Liver (tissue), 3 donors: Measurements from ENCODE around the gene KCTD16.

Source experiments
- FOXA1 ChIP-seq: IDR thresholded peaks from 2 replicates; pipeline ENCODE4 v1.6.1; 2016; ENCODE audit warnings: antibody characterized with exemption
- HNF4A ChIP-seq, 2 donors: conservative IDR thresholded peaks; 2 replicates each; pipeline ENCODE4 v1.6.1; 2016; ENCODE audit warnings: antibody characterized with exemption in 2 of 2, mild to moderate bottlenecking in 2 of 2
- MAX ChIP-seq: IDR thresholded peaks from 2 replicates; pipeline ENCODE4 v1.6.1; 2016; ENCODE audit warnings: antibody characterized with exemption
- NR2F2 ChIP-seq: IDR thresholded peaks from 2 replicates; pipeline ENCODE4 v1.6.1; 2016; ENCODE audit warnings: antibody characterized with exemption
- RAD21 ChIP-seq, 2 donors: IDR thresholded peaks; 2 replicates each; pipeline ENCODE4 v1.6.1; 2016; ENCODE audit warnings: antibody characterized with exemption in 2 of 2, mild to moderate bottlenecking in 2 of 2
- RXRA ChIP-seq, 2 donors: IDR thresholded peaks; 2 replicates each; pipeline ENCODE4 v1.6.1; 2017 to 2018; ENCODE audit warnings: antibody characterized with exemption in 2 of 2, mild to moderate bottlenecking in 1 of 2
- TAF1 ChIP-seq: conservative IDR thresholded peaks from 2 replicates; pipeline ENCODE4 v1.6.1; 2016; ENCODE audit warnings: antibody characterized with exemption, mild to moderate bottlenecking
- YY1 ChIP-seq: IDR thresholded peaks from 2 replicates; pipeline ENCODE4 v1.6.1; 2016; ENCODE audit warnings: antibody characterized with exemption, mild to moderate bottlenecking
- TF ChIP-seq, protein P1 (sequence below): fragments of 150-350 bp; IDR thresholded peaks from 2 replicates; pipeline ENCODE4 v1.5.1; 2017; ENCODE audit warnings: improper control_type of control experiment, low read depth, low read length; ENCODE audit not compliant: missing input control
- TF ChIP-seq, protein P2 (sequence below): IDR thresholded peaks from 2 replicates; pipeline ENCODE4 v1.6.1; 2016; ENCODE audit warnings: antibody characterized with exemption
- TF ChIP-seq, protein P3 (sequence below): IDR thresholded peaks from 2 replicates; pipeline ENCODE4 v1.6.1; 2016; ENCODE audit warnings: antibody characterized with exemption
- donor health status: healthy.
- donor health status: healthy.

DNA sequence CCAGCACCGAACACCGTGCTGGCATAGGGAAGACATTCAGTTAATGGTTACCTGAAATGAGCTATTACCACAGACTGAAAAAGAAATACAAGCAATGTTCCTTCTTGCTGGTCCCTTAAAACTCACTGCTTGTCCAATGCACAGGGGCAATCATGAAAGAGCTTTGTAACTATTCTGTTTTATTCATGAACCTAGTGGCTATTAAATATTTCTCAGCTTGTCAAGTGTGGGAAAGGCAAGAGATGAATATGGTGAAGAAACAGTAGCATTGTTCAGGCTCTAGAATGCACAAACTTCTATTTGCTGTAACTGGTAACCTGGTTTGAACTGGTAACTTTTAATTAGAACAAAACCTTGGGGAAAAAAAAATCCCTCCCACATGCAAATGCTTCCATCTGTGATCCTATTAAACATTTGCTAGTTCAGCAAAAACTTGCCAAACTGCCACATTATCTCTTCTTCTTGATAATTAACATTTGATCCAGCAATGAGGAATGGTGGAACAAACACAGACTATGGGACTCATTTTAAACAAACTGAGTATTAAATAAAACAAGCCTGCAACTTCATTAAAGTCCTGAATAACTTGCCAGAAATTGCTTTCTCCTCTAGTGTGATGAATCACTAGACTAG, 36.4 kb upstream of the KCTD16 start:
- TF ChIP-seq, protein P1, sequence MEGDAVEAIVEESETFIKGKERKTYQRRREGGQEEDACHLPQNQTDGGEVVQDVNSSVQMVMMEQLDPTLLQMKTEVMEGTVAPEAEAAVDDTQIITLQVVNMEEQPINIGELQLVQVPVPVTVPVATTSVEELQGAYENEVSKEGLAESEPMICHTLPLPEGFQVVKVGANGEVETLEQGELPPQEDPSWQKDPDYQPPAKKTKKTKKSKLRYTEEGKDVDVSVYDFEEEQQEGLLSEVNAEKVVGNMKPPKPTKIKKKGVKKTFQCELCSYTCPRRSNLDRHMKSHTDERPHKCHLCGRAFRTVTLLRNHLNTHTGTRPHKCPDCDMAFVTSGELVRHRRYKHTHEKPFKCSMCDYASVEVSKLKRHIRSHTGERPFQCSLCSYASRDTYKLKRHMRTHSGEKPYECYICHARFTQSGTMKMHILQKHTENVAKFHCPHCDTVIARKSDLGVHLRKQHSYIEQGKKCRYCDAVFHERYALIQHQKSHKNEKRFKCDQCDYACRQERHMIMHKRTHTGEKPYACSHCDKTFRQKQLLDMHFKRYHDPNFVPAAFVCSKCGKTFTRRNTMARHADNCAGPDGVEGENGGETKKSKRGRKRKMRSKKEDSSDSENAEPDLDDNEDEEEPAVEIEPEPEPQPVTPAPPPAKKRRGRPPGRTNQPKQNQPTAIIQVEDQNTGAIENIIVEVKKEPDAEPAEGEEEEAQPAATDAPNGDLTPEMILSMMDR: no peak
- TF ChIP-seq NR2F2 (no peak), RAD21 (IDR thresholded peaks at IDR 0.05) (no peak), RXRA (IDR thresholded peaks at IDR 0.05) (no peak), TAF1 (no peak), HNF4A (conservative IDR thresholded peaks at IDR 0.05) (no peak), FOXA1 (no peak), YY1 (no peak), MAX (no peak)
- TF ChIP-seq, protein P2, sequence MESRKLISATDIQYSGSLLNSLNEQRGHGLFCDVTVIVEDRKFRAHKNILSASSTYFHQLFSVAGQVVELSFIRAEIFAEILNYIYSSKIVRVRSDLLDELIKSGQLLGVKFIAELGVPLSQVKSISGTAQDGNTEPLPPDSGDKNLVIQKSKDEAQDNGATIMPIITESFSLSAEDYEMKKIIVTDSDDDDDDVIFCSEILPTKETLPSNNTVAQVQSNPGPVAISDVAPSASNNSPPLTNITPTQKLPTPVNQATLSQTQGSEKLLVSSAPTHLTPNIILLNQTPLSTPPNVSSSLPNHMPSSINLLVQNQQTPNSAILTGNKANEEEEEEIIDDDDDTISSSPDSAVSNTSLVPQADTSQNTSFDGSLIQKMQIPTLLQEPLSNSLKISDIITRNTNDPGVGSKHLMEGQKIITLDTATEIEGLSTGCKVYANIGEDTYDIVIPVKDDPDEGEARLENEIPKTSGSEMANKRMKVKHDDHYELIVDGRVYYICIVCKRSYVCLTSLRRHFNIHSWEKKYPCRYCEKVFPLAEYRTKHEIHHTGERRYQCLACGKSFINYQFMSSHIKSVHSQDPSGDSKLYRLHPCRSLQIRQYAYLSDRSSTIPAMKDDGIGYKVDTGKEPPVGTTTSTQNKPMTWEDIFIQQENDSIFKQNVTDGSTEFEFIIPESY: no peak
- TF ChIP-seq, protein P3, sequence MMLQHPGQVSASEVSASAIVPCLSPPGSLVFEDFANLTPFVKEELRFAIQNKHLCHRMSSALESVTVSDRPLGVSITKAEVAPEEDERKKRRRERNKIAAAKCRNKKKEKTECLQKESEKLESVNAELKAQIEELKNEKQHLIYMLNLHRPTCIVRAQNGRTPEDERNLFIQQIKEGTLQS: no peak
